HG02610 (cell line): Measurements from ENCODE around the gene UIMC1.
"Not testable (repeated sequence)": the region's sequence is repeated elsewhere in the genome, so short reads cannot be mapped to it uniquely, and the experiment has no call there.

Source experiments
- ATAC-seq: cut with Tn5 transposase; IDR thresholded peaks from one replicate; pipeline ENCODE4 v1.9.1; 2021; ENCODE audit warnings: mild to moderate bottlenecking, moderate library complexity; ENCODE audit not compliant: unreplicated experiment

UIMC1 gene

DNA sequence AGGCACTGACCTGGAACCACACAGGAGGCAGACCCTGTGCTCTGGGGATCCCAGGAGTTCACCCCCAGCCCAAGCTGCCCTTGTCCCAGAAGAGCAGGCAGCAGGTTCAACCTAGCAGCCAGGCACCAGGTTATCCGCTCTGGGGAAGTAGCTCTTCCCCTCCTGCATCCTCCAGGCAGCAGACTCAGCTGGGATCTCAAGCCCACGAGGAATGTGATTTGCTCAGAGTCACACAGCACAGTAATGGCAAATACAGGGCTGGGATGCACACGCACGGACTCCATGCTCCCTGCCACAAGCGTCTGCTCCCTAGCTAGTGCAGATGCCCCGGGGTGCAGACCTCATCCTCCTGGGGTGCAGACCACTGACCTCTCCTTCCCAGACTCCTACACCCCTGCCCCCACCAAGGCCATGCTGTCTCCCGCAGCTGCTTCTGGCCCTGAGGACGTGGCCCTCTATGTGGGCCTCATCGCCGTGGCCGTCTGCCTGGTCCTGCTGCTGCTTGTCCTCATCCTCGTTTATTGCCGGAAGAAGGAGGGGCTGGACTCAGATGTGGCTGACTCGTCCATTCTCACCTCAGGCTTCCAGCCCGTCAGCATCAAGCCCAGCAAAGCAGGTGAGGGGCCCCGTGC, 132.9 kb downstream of the UIMC1 start:
- ATAC-seq, result no peak

DNA sequence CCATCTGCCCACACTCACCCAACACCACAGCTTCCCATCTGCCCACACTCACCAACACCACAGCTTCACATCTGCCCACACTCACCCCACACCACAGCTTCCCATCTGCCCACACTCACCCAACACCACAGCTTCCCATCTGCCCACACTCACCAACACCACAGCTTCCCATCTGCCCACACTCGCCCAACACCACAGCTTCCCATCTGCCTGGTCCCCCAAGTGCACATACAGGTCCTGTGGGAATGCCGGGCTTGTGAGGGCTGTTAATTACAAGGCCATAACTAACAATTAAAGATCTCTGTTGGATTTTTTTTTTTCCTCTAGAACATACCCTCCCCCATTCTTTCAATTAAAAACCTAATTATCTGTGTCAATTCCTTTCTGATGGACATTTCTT, 133.6 kb downstream of the UIMC1 start:
- not testable (repeated sequence) for ATAC-seq

DNA sequence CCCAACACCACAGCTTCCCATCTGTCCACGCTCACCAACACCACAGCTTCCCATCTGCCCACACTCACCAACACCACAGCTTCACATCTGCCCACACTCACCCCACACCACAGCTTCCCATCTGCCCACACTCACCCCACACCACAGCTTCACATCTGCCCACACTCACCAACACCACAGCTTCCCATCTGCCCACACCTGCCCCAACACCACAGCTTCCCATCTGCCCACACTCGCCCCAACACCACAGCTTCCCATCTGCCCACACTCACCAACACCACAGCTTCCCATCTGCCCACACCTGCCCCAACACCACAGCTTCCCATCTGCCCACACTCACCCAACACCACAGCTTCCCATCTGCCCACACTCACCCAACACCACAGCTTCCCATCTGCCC, 134.0 kb downstream of the UIMC1 start:
- ATAC-seq, result not testable (repeated sequence)

DNA sequence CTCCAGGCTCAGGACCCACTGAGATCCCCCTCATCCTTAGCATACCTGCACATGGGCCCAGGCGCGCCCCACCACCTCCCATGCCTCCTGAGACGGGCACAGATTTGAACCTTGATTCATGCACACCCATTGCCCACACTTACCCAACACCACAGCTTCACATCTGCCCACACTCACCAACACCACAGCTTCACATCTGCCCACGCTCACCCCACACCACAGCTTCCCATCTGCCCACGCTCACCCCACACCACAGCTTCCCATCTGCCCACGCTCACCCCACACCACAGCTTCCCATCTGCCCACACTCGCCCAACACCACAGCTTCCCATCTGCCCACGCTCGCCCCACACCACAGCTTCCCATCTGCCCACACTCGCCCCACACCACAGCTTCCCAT, 135.9 kb downstream of the UIMC1 start:
- not testable (repeated sequence) for ATAC-seq

DNA sequence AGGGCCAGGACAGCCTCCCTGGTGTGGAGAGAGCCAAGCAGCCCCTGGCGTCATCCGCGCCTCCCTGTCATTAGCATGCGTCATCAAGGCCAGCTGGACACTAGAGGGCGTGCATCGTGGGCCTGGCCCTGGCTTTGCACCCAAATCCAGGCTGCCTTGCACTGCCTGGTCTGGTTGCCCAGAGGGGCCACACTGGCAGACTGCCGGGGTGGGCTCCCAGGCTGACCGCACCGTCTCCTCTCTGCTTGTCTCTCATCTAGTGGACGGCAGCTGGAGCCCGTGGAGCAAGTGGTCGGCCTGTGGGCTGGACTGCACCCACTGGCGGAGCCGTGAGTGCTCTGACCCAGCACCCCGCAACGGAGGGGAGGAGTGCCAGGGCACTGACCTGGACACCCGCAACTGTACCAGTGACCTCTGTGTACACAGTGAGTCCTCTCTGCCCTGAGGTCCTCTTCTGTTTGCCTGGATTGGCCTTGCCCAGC, 136.4 kb downstream of the UIMC1 start:
- ATAC-seq, result no peak

DNA sequence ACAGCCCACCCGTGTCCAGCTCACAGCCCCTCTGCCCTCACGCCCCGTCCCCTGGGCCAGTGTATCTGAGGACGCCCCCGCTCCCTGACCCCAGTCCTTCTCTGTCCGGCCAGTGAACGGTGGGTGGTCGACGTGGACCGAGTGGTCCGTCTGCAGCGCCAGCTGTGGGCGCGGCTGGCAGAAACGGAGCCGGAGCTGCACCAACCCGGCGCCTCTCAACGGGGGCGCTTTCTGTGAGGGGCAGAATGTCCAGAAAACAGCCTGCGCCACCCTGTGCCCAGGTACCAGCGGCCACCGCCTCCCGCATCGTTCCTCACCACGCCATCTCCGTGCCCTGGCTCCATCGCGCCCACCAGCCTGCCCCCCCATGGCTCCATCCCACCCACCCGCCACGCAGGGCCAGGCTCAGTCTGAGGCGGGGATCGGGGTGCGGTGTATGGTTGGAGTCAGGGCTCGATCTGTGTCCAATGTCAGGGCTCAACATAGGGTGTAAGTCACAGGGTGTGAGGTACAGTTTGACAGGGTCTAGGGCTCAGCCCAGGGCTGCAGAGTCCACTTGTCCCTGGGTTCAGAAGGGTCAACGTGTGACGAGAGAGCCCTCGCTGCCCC, 137.0 kb downstream of the UIMC1 start:
- no peak for ATAC-seq

DNA sequence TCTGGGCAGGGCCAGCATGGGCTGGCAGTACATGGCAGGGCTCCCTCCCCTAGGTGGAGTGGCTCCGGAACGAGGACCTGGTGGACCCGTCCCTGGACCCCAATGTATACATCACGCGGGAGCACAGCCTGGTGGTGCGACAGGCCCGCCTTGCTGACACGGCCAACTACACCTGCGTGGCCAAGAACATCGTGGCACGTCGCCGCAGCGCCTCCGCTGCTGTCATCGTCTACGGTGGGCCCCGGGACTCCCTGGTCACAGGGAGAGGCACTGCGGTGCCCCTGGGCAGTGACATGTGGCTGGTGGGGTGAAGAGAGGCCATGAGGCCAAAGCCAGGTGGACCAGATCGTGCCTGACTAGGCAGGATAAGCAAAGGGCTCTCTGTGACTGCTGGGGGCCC, 137.8 kb downstream of the UIMC1 start:
- ATAC-seq, result no peak

DNA sequence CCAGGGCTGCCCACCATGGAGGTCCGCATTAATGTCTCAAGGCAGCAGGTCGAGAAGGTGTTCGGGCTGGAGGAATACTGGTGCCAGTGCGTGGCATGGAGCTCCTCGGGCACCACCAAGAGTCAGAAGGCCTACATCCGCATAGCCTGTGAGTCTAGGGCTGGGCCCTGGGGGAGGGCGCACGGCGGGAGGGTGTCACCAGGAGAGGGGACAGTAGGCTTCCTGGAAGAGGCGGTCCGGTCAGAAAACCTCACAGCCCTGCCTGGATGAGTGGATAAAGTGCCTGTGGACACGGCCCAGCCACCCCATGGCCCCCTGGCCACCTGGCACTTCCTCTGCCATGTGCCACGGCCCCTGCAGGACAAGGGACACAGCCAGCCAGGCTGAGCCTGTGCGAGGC, 138.5 kb downstream of the UIMC1 start:
- no peak for ATAC-seq

DNA sequence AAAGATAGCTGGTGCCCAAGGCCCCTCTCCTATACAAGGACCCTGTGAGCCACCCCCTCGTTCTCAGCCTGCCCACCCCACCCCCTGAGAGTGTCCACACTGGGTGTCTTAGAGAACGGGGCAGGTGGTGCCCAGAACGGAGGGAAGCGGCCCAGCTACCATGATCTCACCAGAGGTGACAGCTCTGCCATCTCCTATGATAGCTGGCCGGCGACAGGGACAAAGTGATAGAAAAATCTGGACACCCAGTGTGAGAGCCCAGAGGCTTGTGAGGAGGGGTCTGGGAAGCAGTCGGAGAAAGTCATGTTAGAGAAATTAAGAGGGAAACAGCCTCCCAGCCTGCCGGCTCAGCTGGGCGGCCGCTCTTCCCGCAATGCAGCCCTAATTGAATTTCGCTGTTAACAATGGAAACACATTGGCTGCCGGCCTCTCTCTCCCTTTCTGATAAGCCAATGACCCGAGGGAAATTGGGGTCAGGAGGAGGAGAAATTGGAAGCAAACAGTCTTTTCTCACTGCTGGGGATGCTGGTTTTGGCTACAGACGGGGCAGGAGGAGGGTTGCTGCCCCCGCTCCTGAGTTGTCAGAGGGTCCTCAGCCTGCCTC, 139.8 kb downstream of the UIMC1 start:
- no peak for ATAC-seq

DNA sequence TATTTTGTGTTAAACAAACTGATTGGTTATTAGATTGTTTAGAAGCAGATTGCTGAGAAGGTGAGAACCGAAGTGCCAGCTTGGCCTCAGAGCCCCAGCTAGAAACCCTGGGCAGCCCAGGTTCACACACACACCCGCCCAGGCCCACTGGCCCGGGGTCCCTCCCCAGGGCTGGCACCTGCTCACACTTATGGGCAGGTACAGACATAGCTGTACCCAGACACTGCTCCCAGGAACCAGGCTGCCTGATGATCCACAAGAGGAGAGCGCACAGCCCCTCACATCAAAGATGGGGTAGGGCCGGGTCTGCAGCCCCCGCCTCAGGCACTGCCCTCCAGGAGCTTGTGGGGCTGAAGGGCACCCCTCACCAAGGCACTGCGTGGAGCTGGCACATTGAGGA, 140.6 kb downstream of the UIMC1 start:
- ATAC-seq, result no peak

DNA sequence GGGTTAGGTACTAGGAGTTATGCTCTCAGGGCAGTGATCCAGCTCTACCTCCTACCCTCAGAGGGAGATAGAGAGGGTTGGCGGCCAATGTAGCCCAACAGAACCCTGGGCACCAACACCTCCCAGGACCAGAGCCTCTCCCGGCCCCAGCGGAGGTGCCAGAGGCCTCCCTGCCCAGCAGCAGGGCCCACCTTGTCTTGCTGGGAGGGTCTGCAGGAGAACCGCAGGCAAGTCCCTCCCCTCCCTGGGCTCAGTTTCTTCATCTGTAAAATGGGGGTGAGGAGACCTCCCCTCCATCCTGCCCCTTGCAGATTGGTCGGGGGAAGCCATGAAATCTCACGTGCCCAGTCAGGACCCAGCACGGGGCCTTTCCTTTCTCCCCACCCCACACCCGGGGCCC, 141.8 kb downstream of the UIMC1 start:
- ATAC-seq, result no peak

DNA sequence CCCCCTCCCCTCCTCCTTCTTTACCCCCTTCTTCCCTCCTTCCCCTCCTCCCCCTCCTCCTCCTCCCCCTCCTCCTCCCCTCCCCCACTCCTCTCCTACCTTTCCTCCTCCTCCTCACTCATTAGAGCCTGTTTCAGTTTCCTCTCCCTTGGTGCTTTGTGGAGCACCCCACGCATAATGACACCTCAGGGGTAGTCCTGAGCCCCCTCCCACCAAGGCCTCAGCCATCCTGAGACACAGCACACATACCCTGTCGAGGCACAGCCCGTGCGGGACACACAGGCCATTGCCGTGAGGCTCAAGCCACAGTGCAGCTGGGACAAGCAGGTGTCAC, 142.8 kb downstream of the UIMC1 start:
- no peak for ATAC-seq

DNA sequence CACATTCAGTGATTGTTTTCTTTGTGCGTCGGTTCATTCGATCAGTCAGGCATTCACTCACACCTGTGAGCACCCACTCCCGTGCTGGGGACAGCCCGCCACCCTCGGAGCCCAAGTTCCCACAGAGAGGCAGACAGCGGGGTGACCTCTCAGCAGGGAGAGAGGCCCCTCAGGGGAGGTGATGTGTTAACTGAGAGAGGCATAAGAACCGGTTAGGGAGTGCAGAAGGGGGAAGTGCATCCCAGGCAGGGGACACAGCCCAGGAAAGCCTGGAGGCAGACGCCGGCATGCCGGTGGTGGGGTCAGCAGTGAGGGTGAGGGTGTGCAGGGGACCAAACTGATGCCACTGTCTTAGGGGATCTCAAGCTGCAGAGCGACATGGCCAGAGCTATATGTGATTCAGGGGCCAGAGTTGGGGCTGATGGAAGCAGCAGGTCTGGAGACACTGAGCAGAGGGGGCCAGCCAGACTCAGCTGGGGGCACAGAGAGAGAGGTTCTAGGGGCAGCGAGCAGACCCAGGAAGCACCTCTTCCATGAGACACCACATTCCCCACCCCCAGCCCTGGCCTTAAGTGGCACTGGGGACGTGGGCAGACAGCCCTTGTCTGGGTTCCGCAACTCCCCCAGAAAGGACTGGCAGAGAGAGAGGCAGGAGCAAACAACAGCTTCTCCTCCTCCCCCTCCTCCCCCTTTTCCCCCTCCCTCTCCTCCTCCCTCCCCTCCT, 143.4 kb downstream of the UIMC1 start:
- no peak for ATAC-seq

DNA sequence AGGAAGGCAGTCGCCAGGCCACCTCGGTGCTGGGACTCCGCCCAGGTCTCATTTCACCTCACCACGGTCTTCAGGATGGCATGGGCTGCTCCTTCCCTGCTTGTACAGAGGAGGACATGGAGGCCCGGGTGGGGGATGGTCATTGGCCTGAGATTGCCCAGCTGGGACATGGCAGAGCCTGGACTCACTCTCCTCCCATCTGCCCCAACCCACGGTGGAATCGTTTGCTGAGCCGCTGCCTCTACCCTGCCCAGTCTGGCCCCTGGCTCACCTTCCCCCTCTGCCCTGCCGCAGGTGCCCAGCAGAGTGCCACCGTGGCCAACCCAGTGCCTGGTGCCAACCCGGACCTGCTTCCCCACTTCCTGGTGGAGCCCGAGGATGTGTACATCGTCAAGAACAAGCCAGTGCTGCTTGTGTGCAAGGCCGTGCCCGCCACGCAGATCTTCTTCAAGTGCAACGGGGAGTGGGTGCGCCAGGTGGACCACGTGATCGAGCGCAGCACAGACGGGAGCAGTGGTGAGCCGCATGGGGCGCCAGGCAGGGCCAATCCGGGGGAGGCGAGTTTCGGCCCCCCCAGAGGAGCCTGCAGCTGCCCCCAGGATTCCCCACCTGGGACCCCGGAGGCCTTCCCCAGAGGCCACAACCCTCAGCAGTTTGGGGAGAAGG, 144.1 kb downstream of the UIMC1 start:
- no peak for ATAC-seq

DNA sequence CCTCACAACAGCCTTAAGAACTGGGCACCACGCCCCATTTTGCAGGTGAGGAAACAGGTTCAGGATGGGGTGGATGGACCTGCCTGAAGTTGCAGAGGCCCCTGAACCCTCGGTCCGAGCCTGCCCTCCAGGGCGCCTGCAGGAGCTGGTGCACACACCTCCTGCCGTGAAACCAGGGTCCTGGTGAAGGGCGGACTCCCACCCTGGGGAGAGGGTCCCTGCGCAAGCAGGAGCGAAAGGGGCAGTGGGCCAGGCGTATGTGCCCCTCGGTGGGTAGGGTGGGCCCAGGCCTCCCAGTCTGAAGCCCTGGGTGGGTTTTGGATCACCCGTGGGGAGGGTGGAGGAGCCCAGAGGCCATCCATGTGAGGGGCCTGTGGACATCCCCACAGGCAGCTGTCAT, 145.3 kb downstream of the UIMC1 start:
- no peak for ATAC-seq

DNA sequence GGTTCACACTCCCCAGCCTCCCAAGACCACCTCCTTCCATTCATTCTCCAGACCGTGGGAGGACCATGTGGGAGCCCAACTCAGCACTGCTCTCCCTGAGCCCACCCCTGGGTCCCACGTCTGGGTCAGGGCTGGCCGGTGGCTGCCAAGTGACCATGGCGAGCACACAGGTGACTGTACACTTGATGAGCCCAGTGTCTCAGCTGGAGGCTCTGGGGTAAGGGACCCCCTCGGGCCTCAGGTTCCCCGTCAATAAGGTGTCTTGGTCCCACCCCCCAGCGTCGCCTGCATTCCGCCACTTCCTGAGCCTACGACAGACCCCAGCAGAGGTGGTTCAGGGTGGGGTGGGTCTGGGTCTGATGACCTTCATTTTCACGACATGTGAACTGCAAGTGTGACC, 146.2 kb downstream of the UIMC1 start:
- no peak for ATAC-seq

DNA sequence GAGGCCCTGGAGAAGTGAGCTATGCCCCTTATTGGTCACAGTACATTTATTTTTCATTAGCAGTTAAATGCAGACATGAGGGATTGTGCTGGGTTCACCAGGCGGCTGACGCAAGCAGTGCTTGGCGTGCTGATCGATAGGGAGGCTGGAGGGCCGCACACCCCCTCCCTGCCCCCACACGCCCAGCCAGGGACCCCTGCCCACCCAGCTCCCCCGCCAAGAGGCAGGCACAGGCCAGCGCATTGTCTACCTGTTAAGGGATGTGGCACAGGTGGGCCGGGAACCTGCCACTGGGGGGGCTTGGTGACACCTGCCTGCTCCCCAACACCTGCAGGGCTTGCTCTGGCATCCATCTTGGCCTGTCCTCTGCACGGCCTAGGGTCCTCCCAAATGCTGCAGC, 146.7 kb downstream of the UIMC1 start:
- no peak for ATAC-seq

DNA sequence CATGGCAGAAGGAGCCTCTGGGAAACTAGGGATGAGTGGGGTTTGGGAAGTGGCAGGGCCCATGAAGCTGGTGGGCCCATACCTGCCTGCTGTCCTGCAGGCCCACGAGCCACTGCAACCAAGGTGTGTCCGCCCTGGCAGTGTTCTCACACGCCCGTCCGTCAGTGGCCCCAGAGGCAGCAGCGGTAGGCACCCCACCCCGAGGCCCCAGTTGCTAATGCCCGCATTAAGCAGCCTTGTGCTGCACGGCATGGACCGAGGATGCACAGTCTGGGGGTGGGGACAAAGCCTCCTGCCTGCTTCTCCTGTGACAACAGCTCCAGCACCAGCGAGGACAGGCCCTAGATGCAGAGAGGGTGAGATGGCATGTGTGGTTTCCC, 148.7 kb downstream of the UIMC1 start:
- no peak for ATAC-seq

DNA sequence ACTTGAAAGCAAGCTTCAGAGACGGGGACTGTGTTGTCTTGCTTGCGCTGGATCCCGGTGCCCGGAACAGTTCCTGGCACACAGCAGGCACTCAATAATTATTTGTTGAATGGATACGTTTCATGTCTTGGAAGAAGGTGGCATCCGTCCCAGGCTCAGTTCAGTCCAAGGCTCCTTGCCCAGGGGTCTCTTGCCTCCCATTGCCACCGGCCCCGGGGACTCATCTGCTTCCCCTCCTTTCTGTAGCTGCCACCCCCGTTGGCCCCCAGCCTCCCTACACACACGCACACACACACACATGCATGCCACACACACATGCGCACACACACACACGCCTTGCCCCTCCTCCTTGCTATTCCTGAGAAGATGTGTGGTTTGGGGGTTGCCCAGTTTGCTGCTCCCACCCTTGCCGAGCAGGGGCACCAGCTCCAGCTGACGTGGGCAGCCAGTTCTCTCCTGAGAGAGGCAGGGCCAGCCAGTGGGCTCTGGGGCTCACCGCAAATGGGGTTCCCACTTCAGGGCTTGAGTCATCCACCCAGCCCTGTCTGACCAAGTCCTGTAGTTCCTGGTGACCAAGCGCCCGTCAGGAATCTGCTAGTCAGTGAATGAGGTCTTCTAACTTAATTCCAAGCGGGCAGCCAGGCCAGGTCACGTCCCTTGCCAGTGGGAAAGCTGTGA, 149.2 kb downstream of the UIMC1 start:
- no peak for ATAC-seq

DNA sequence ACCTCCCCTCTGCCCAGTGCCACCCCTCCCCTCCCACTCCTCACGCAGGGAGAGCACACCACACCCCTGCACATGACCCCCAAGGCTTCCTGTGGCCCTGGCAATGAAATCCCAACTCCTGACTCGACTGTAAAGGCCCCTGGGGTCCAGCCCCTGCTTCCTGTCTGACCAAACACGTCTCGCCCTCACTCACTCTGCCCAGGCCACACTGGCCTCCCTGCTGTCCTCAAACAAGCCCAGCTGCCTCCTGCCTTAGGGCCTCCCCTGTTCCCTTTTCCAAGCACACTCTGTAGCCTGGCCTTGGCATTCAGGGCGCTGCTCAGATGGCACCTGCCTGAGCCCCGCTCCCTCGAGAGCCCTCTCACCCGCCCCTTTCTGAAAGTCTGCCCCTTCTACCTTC, 149.8 kb downstream of the UIMC1 start:
- no peak for ATAC-seq

DNA sequence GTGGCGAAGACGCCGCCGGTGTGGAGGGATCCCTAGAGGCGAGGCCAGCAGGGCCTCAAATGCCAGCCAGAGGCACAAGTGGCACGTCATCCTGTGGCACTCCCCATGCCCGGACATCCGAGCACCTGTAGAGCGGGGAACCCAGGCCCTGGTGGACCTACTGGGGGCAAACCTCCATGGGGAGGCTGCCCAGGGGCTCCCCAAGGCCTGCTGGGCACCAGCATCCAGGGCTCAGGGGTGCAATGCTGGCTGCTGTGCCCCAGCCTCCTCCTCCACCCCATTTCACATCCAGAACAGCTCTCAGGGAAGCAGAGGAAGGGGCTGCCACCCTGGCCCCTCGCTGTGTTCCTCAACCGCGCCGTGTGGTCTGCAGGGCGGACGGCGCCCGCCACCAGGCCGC, 151.0 kb downstream of the UIMC1 start:
- no peak for ATAC-seq
